ENCODE measurements around the gene PARD6A.

Gene PARD6A

DNA sequence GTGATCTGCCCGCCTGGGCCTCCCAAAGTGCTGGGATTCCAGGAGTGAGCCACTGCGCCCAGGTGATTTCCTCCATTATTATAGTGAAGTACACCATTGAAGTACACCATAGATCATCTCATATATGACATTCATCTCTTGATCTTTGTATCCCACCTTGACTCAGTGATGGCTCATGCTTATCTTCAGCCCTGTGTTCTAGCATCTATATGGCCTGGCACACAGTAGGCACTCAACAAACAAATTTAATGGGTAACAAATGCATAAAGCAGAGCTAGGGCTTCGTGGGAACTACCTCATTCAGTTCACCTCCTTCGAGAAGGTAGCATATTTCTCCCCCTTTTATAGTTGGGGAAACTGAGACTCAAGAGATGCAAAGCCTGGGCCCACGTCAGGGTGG is 4.8 kb downstream of the PARD6A start:
- no peak for TF ChIP-seq CTCF (IDR thresholded peaks at IDR 0.05)

- no peak for TF ChIP-seq CTCF (IDR thresholded peaks at IDR 0.05)
Observed at GRCh38 chr16:67666032-67666551, 5.3 kb downstream of the PARD6A start.

DNA sequence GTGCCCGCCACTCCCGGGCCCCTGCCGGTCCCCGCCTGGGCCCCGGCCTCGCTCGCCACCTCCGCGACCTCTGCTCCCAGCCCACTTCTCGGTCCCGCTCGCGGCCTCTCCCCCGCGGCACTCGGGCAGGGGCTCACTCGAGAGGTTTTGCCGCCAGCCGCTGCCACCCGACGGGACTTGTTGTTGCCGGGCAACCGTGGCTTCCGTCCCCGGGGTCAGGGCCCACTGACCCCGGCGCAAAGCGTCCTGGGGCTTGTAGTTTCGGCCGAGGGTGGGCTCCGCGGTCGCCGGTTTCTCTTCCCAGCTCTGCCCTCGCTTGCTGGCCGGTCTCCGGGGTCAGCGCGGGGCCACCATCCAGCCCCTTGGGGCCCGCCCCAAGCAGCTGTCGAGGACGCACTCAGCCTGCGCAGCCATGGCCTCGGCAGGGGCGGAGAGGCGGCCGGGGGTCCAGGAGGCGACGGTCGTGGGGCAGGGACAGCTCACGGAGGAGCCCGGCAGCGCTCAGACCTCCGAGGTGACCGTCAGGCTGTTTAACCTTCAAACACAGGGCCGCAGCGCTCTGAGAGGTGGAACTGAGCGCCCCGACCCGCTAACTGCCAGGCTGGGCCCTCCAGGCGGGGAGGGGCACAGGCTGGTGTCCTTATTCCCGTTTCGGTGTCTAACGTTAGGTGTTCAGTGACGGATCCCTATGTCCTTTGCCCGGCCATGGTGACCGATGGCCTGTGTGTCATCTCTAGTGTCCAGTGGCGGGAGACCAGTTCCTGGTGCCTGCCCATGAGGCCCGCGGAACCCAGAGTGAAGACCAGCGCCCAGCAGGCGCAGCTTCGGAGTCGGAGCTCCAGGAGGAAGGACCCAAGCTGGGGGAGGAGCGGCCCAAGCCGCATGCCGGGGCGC is 6.0 kb downstream of the PARD6A start, which contains the start of the genes C16orf86 and ENKD1:
Gene C16orf86, plus strand, starts transcription at position 256 of the 894 bp plus-strand sequence. Its CDS starts 157 bp downstream, at position 413.
Gene ENKD1, minus strand, starts transcription at position 192 of the 894 bp plus-strand sequence. CDS start 308 bp downstream, outside the sequence.
- no peak for TF ChIP-seq CTCF (IDR thresholded peaks at IDR 0.05)

DNA sequence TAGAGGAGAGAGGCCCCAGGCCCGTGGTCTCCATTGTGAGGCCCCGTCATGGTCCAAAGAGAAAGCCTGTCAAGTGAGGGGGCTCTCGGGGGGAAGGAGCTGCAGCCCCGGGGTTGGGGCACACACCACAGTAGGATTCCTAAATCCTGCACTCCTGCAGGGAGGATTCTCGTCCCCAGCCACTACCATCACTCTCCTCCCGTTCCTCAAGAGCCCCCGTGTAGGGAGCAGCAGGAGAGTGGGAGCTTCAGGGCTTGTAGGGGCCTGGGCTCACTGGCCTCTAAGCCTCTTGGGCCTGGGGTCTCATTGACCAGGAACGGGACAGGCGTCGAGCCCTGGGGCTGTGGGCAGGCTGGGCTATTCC is 6.7 kb downstream of the PARD6A start:
- TF ChIP-seq CTCF (IDR thresholded peaks at IDR 0.05) = no peak

DNA sequence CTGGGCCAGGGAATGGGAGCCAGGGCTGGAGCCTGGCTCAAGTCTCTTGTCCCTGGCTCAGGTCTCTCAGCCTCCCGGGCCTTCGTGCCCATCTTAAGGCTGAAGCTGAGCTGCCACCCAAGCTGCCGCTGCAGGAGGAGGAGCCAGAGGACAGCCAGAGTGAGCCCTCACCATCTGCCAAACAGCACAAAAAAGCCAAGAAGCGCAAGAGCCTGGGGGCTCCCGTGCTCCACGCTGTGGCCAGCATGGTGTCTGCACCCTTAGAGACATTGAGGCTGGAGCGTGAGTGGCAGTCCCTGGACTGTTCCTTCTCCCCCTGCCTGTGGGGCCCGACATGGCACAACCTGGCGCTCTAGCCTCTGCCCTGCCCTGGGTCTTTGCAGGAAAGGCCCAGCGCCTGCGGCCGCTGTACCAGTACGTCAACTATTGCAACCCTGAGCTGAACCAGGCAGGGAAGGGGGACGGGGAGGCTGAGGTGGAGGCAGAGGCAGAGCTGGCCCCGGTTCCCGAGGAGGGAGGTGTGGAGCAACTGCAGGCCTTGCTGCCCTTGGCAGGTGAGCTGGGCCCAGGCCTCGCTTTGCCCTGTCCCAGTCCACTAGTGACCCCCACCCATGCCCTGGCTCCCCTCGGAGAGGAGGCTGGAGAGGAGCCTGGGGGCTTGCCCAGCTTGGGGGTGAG is 7.2 kb downstream of the PARD6A start:
- TF ChIP-seq CTCF (IDR thresholded peaks at IDR 0.05) = peak; percentile 73

GRCh38 chr16:67668495-67669157 is 7.9 kb downstream of the PARD6A start:
- no peak for TF ChIP-seq CTCF (IDR thresholded peaks at IDR 0.05)

- no peak for TF ChIP-seq CTCF (IDR thresholded peaks at IDR 0.05)
Observed at GRCh38 chr16:67669499-67670101, 8.8 kb downstream of the PARD6A start.
